ENCODE data around the gene VCL. TPM values are rescaled to one million over a fixed set of nuclear protein-coding genes. Genes with fewer than 3 reads are reported as not detected.
"Not testable (repeated sequence)": the region's sequence is repeated elsewhere in the genome, so short reads cannot be mapped to it uniquely, and the experiment has no call there.

VCL gene
- total RNA-seq, 1 donor from 2014 or later: 194 TPM

DNA sequence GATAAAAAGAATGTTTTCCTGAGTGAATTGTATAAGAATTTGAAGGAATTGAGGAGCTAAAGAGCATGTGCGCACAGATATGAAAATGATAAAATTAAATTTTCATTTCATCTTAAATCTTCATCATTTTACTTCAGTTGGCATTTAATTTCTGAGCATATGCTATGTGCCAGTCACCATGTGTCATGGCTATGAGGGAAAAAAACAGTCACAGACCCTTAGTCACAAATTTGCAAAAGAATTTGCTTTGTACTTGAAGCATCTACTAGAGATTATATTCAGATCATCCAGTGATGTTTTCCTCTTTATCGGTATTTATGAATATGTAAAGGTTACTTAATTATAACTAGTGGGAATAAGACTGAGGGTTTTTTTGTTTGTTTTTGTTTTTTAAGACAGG lies 29.8 kb downstream of the VCL start:
- no peak for ATAC-seq (ENCODE audit: poor library complexity)
- intact Hi-C loops (cut with DNase I): no loop called here
- no peak for DNase-seq

DNA sequence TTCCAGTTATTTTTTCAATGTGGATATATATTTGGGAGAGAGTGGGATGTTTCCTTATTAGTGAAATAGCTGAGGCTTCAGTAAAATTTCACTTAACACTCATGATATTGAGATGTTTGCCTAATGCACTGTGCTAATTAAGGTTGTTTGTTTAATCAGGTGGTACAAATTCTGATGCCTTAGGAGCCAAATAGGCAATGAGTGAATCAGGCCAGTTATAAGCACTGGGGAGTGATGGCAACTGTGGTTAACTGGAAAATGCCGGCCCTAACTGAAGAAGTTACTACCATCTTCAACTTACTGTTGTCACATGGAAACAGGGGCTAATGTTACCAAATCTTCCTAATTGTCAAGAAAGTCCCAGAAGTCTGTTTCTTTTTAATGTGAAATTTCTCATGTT lies 32.0 kb downstream of the VCL start:
- no peak for ATAC-seq (ENCODE audit: poor library complexity)

GRCh38 chr10:74032208-74032607 lies 34.3 kb downstream of the VCL start:
- intact Hi-C loops (cut with DNase I); DNase-seq; ATAC-seq (ENCODE audit: poor library complexity): not testable (repeated sequence)

More for the DNA sequence above, 32.0 kb downstream of the VCL start:
- DNase-seq: no peak
- intact Hi-C loops (cut with DNase I): no loop called here

GRCh38 chr10:74032900-74033655 lies 35.2 kb downstream of the VCL start:
- DNase-seq: no peak
- ATAC-seq (ENCODE audit: poor library complexity): no peak
- intact Hi-C loops (cut with DNase I): no loop called here

- ATAC-seq (ENCODE audit: poor library complexity): no peak
- no peak for DNase-seq
- intact Hi-C loops (cut with DNase I): no loop called here
Measured at GRCh38 chr10:74033702-74034101, 35.8 kb downstream of the VCL start.

DNA sequence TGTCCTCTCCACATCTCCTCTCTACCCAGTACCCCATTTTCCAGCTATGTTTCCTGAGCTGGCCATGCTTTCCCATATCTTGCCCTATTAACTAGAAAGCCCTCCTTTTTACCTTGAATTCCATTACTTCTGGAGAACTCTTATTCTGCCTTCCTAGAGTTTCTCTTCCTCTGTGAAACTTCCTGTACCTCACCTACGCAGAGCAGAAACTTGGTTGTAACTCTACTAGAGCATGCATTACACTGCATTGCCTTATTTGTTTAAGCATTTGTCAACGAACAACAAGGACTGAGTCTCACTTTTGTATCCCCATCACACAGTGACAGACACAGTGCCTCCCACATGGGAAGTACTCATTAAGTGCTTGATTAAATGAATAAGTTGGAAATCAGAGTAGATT lies 36.4 kb downstream of the VCL start:
- no peak for ATAC-seq (ENCODE audit: poor library complexity)
- intact Hi-C loops (cut with DNase I): no loop called here
- no peak for DNase-seq

DNA sequence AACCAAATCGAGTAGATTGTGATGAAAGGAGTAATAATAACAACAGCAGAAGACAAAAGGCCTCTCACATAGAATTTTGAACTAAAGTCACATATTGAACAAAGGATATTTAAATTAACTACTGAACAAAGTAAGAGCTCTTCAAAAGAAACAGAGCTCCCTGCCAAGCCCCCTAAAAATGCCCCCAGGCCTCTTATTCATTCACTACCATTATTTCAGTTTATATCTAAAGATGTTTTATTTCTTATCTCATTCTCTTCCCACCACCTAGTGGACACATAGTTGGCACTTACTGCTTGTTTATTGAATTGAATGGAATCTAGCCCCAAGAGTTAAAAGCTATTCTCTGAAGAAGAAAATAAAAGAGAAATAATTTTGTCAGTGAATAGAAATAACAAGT lies 37.4 kb downstream of the VCL start:
- ATAC-seq (ENCODE audit: poor library complexity) (no peak), DNase-seq (no peak)
- intact Hi-C loops (cut with DNase I): no loop called here

- DNase-seq (no peak), ATAC-seq (ENCODE audit: poor library complexity) (no peak)
- intact Hi-C loops (cut with DNase I): no loop called here
Measured at GRCh38 chr10:74036474-74036873, 38.6 kb downstream of the VCL start.

- intact Hi-C loops (cut with DNase I): no loop called here
- ATAC-seq (ENCODE audit: poor library complexity) (peak; percentile 83), DNase-seq (no peak)
Measured at GRCh38 chr10:74039561-74040145, 41.7 kb downstream of the VCL start.

DNA sequence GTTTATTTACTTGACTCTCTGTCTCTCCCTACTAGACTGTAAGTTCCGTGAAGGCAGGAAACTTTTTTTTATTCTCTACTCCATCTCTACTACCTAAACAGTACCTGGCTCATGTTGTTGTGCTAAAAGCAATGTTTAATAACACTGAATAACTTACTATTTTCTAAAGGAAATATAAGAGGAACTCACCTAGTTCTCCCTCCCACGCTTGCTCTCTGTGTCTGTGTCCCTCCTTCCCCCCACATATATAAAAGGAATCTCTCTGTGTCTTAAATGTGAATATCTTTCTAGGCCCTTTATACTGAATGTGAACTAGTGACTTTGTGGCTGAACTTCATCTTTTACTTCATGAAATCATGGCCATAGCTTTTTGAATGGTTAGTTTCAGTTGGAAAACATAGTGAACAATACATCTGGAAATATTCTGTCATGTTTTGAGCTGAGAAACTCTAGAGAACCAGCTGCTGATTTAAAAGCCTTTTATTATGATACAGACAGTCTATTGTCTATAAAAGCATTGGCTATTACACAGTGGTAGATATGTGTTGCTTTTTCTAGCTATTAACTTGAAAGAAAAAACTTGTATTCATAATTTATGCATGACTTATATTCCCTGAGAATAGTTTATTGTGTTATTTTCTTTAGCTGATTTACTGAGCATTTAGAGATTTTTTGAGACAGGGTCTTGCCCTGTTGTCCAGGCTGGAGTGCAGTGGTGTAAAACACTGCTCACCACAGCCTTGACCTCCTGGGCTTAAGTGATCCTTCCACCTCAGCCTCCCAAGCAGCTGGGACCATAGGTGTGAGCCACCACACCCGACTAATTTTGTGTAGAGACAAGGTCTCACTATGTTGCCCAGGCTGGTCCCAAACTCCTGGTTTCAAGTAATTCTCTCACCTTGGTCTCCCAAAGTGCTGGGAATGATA lies 42.5 kb downstream of the VCL start:
- ATAC-seq (ENCODE audit: poor library complexity) (no peak), DNase-seq (no peak)
- intact Hi-C loops (cut with DNase I): no loop called here

DNA sequence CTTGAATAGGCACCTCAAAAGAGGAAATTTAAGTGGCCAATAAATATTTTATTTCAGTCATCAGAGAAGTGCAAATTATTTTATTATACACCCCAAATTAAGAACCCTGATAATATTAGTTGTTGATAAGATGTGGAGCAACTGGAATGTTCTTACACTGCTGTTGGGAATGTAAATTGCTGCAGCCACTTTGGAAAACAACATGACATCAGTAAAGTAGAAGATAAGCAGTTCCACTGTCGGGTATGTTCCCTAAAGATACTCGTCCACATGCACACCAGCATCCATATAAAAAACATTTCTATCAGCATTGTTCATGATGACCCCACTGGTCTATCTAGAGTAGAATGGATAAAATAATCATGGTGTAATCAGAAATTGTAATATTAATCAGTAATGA lies 46.5 kb downstream of the VCL start:
- ATAC-seq (ENCODE audit: poor library complexity) (no peak), DNase-seq (no peak)
- intact Hi-C loops (cut with DNase I): no loop called here

- intact Hi-C loops (cut with DNase I): no loop called here
- ATAC-seq (ENCODE audit: poor library complexity): no peak
- no peak for DNase-seq
Measured at GRCh38 chr10:74047304-74047703, 49.4 kb downstream of the VCL start.

- DNase-seq: no peak
- peak; percentile 33 for ATAC-seq (ENCODE audit: poor library complexity)
- intact Hi-C loops (cut with DNase I): no loop called here
Measured at GRCh38 chr10:74047871-74048270, 50.0 kb downstream of the VCL start.

DNA sequence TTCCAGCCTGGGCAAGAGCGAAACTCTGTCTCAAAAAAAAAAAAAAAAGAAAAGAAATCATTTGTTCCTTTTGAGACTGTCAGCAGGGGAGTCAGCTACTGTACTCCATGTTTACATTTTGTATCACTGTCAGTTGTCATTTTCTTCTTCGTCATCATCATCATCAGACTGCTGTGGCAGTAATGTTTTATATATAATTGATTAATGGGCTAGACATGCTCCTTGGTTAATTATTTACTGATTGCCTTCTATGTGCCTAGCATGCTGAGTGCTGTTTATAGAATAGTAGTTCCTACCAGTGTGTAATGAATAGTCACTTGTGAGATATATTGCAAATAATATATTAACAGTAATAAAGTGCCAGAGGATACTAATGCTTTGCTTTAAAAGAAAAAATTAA lies 50.5 kb downstream of the VCL start:
- no peak for DNase-seq
- ATAC-seq (ENCODE audit: poor library complexity): no peak
- intact Hi-C loops (cut with DNase I): no loop called here

GRCh38 chr10:74049955-74050354 lies 52.0 kb downstream of the VCL start:
- DNase-seq: no peak
- intact Hi-C loops (cut with DNase I): no loop called here
- peak; percentile 65 for ATAC-seq (ENCODE audit: poor library complexity)

- intact Hi-C loops (cut with DNase I): no loop called here
- no peak for DNase-seq
- no peak for ATAC-seq (ENCODE audit: poor library complexity)
Measured at GRCh38 chr10:74050653-74051052, 52.7 kb downstream of the VCL start.

DNA sequence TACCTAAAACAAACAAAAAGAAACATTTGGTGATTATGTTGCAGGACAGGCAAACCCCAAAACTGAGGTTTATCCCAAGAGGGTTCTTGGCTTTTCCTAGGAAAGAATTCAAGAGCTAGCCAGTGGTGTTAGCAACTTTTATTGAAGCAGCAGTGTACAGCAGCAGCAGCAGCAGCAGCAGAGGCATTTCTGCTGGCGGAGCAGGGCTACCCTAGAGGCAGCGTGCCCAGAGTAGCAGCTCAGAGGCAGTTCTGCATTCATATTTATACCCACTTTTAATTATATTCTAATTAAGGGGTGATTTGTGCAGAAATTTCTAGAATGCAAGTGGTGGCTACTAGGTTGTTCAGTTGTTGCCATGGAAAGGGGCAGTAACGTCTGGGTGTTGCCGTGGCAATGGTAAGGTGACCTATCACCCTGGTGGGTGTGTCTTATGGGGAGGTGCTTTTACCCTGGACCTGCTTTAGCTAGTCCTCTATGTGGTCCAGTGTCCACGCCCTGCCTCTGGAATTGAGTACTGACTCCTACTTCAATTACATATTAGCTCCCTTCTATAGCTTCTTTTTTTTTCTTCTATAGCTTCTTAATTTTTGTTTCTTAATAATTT lies 53.9 kb downstream of the VCL start:
- ATAC-seq (ENCODE audit: poor library complexity): peak; percentile 25

GRCh38 chr10:74052994-74053393 lies 55.1 kb downstream of the VCL start:
- intact Hi-C loops (cut with DNase I): no loop called here
- ATAC-seq (ENCODE audit: poor library complexity) (no peak), DNase-seq (no peak)

More for the DNA sequence above, 53.9 kb downstream of the VCL start:
- intact Hi-C loops (cut with DNase I): no loop called here
- DNase-seq: no peak

GRCh38 chr10:74055383-74056049 lies 57.6 kb downstream of the VCL start:
- intact Hi-C loops (cut with DNase I): no loop called here
- DNase-seq: no peak
- peak; percentile 1 for ATAC-seq (ENCODE audit: poor library complexity)

Data from Right ventricle myocardium superior (tissue), 1 donor.